ENCODE results near the gene HPS5. TPM values are rescaled to one million over a fixed set of nuclear protein-coding genes. Genes with fewer than 3 reads are reported as not detected.

Gene HPS5
- total and polyA plus RNA-seq, 2 of the 13 experiments (the other 11 are each of a cell fraction or from before 2014, with no cell fraction given): 6.6 to 25.5 TPM

DNA sequence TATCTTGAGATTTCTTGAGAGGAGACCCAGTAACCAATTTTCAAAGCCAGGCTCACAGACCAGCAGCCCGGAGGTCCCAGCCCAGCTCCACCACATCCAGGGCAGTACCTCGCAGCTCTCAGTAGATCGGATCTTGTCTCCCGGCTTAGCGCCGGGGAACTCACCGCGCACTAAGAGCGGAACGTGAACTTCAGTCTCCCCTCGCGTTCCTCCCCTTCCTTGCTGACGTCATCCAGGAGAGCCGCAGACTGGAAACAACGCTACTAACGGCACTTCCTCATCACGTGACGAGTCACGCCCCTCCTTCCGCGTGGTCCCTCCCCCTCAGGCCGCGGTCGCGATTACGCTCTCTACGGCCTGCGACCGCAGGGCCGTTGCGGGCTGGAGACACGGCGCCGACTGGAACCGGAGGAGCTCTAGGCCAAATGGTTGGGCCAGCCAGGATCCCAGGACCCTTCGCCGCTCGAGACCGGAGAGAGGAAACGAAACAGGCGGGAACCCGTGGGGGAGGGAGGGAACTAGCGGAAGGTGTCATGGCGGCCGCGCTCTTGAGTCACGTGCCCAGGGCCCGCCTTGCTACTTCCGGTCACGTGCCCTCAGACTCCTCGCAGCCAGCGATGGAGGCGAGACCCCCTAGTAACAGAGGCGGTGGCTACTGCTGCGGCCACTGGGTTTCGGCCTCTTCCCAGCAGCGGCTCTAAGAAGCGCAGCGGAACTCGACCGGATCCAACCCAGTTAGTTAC lies at the start of gene HPS5, which contains the start of gene GTF2H1 (continued):
- peak; percentile 44; the same call in 1 of the 2 replicates for TF ChIP-seq RERE (CRISPR knock-in tag; IDR thresholded peaks at IDR 0.05; ENCODE audit: low read depth)
- peak; percentile 69; the same call in 1 of the 2 replicates for TF ChIP-seq FOXO1 (CRISPR knock-in tag; IDR thresholded peaks at IDR 0.05)
- peak; percentile 81; the same call in 1 of the 2 replicates for TF ChIP-seq E2F2 (CRISPR knock-in tag; IDR thresholded peaks at IDR 0.05; ENCODE audit: borderline replicate concordance)
- TF ChIP-seq, protein P1, sequence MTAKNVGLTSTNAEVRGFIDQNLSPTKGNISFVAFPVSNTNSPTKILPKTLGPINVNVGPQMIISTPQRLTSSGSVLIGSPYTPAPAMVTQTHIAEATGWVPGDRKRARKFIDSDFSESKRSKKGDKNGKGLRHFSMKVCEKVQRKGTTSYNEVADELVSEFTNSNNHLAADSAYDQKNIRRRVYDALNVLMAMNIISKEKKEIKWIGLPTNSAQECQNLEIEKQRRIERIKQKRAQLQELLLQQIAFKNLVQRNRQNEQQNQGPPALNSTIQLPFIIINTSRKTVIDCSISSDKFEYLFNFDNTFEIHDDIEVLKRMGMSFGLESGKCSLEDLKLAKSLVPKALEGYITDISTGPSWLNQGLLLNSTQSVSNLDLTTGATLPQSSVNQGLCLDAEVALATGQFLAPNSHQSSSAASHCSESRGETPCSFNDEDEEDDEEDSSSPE (CRISPR knock-in tag; IDR thresholded peaks at IDR 0.05): peak; percentile 93
- no peak for TF ChIP-seq KDM6A (CRISPR knock-in tag; IDR thresholded peaks at IDR 0.05; ENCODE audit: low read depth)
- TF ChIP-seq ZNF354B (CRISPR knock-in tag; IDR thresholded peaks at IDR 0.05): peak; percentile 52; the same call in 1 of the 2 replicates
- peak; percentile 92 for TF ChIP-seq RXRA (CRISPR knock-in tag; IDR thresholded peaks at IDR 0.05)
- TF ChIP-seq POGZ (CRISPR knock-in tag; IDR thresholded peaks at IDR 0.05): peak; percentile 98
- no peak for TF ChIP-seq PAWR (CRISPR knock-in tag; IDR thresholded peaks at IDR 0.05; ENCODE audit: borderline replicate concordance)
- peak; percentile 74; the same call in 1 of the 2 replicates for TF ChIP-seq SIN3A (IDR thresholded peaks at IDR 0.05; ENCODE audit: borderline replicate concordance, low read depth, low read length)
- no peak for TF ChIP-seq ZNF276 (CRISPR knock-in tag; IDR thresholded peaks at IDR 0.05; ENCODE audit: low read depth)
- TF ChIP-seq ZNF605 (CRISPR knock-in tag; IDR thresholded peaks at IDR 0.05): peak; percentile 97
- TF ChIP-seq RELA (CRISPR knock-in tag; IDR thresholded peaks at IDR 0.05): 0 out of 2 replicates have a peak, but pooled peaks have one; percentile 83
- TF ChIP-seq, protein P2, sequence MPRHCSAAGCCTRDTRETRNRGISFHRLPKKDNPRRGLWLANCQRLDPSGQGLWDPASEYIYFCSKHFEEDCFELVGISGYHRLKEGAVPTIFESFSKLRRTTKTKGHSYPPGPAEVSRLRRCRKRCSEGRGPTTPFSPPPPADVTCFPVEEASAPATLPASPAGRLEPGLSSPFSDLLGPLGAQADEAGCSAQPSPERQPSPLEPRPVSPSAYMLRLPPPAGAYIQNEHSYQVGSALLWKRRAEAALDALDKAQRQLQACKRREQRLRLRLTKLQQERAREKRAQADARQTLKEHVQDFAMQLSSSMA (CRISPR knock-in tag; IDR thresholded peaks at IDR 0.05): no peak
- peak; percentile 8; the same call in 1 of the 2 replicates for TF ChIP-seq ZNF644 (CRISPR knock-in tag; IDR thresholded peaks at IDR 0.05; ENCODE audit: low read depth)
- TF ChIP-seq ZMAT3 (CRISPR knock-in tag; conservative IDR thresholded peaks at IDR 0.05): peak; percentile 87
- peak; percentile 94 for TF ChIP-seq ZNF274 (CRISPR knock-in tag; IDR thresholded peaks at IDR 0.05)
